Effector CD8-positive, alpha-beta T cell (primary cell): ENCODE data around the gene MYMX.
"Not testable (repeated sequence)": the region's sequence is repeated elsewhere in the genome, so short reads cannot be mapped to it uniquely, and the experiment has no call there.

ENCODE experiments used
- DNase-seq: peaks from one replicate; lab custom pipeline; 2025; lab: John Stamatoyannopoulos, UW

The MYMX gene

DNA sequence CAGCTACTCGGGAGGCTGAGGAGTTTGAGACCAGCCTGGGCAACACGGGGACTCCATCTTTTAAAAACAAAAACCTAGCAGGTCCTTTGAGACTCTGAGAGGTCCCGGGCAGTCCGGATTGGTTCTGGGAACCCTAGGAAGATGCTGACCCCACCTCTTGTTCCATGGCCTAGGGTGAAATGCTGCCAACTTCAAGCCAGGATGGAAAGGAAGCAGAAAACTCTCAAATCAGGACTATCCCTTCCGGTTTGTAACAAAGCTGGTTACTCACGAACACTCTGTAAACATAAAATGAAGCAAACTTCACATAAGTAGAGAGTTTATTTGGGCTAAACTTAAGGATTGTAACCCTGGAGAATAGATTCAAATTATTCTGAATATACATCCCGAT, 30.1 kb upstream of the MYMX start:
- DNase-seq = no peak

DNA sequence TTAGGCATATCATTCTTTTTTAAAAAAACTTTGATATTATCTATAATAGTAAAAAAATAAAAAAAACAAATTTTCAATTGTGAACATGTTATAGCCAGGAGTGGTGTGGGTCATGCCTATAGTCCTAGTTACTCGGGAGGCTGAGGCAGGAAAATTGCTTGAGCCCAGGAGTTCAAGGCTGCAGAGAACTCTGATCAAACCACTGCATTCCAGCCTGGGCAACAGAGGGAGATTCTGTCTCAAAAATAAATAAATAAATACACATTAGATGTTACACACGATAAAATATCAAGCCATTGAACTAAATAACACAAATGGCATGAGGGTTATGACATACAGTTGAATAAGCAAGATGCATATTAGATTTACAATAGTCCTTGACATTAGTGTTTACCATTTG, 27.9 kb upstream of the MYMX start:
- DNase-seq = no peak

- DNase-seq = no peak
These were observed 27.5 kb upstream of the MYMX start for GRCh38 chr6:44189257-44189656.

GRCh38 chr6:44190715-44191114, 26.0 kb upstream of the MYMX start:
- no peak for DNase-seq

GRCh38 chr6:44192428-44193041, 24.2 kb upstream of the MYMX start:
- no peak for DNase-seq

GRCh38 chr6:44193307-44193910, 23.3 kb upstream of the MYMX start:
- no peak for DNase-seq

DNA sequence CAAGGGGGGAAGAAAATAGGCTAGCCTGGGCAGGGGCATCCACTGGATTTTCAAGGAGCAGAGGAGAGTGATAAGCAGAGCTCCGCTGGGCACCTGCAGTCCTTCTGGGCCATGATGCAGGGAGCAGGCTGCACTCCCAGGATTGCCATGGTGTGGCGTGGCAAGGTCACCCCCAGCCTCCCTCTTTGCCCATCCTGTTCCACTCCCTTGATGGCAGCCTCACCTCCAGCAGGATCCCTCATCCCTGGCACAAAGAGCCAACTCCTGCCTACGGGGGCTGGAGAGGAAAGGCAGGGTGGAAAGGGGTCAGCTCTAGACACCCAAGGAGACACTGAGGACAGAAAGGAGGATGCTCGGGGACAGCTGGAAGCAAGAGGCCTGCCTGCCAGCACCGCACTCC, 22.4 kb upstream of the MYMX start:
- DNase-seq = no peak

GRCh38 chr6:44196351-44196750, 20.4 kb upstream of the MYMX start:
- DNase-seq = not testable (repeated sequence)

- DNase-seq = no peak
These were observed 18.0 kb upstream of the MYMX start for GRCh38 chr6:44198684-44199083.

- no peak for DNase-seq
These were observed 16.8 kb upstream of the MYMX start for GRCh38 chr6:44199883-44200282.

DNA sequence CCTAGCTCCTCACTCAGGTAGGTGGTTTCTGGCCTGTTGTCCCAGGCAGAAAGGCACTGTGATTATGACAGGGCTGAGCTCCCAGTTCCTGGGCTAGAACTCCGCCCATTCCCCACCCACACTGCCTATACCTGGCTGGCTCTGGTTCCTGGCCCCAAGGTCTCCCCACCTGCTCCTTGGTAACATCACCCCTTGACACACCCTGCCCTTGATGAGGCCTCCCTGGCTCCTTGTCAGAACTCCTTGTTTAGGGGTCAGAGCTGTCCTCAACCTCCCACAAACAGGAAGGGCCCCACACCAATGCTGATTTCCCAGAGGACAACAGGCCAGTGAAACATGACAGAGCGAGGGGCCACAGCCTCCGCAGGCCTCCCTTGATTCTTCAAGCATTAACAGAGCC, 15.5 kb upstream of the MYMX start:
- DNase-seq = no peak

GRCh38 chr6:44201638-44202303, 15.0 kb upstream of the MYMX start:
- DNase-seq = no peak

DNA sequence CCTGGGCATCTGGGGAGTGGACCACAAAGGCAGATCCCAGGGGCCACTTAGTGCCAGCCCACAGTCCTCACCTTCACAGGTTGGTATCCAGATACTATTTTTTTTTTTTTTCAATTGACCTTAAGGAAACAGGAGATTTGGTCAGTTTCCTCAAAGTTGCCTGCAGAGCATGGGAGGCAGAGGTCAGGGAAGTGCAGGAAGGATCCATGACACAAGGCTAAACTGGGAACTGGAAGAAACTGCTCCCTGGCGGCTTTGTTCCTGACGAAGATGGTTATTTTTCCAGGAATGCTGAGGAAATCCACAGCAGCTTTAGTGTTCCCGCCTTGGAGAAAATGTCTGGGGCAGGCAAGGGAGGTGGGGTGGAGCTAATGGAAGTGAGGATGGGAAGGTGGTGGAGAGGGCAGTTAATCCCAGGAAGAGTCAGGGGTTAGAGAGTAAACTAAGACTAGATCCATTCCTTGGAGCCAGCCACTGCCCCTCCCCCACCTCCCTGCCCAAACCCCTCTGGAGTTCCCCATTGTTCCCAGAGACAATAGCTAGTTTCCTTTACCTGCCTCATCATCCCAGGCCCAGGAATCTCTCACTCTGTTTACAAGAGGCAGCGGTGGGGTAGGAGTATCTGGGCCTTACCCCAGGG, 14.3 kb upstream of the MYMX start:
- DNase-seq = no peak

- DNase-seq = no peak
These were observed 13.6 kb upstream of the MYMX start for GRCh38 chr6:44202972-44203750.

- no peak for DNase-seq
These were observed 12.8 kb upstream of the MYMX start for GRCh38 chr6:44203955-44204354.

DNA sequence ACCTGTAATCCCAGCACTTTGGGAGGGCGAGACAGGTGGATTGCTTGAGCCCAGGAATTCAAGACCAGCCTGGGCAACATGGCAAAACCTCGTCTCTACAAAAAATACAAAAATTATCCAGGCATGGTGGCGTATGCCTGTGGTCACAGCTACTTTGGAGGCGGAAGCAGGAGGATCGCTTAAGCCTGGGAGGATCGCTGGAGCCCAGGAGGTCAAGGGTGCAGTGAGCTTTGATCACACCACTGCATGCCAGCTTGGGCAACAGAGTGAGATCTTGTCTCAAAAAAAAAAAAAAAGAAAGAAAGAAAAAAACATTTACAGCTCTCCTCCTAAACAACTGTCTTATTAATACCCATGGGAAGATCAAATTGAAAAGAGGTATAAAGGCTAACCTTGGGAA, 8.8 kb upstream of the MYMX start:
- DNase-seq = no peak

GRCh38 chr6:44211284-44211683, 5.4 kb upstream of the MYMX start:
- DNase-seq = no peak

DNA sequence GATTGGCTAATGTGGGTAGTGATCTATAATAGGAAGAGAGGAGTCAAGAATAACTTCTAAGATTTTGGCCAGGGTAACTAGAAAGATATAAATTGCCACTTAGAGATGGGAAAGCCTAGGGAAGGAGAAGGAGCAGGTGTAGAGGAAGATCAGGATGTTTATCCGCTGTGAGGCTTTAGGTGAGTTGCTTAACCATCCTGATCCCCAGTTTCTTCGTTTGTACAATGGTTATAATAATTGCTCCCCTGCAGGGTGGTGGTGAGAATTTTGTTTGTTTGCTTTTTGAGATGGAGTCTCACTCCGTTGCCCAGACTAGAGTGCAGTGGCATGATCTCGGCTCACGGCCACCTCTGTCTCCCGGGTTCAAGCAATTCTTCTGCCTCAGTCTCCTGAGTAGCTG, 2.4 kb upstream of the MYMX start:
- no peak for DNase-seq

- no peak for DNase-seq
These were observed 812 bp downstream of the MYMX start for GRCh38 chr6:44217332-44218143.

- DNase-seq = peak; percentile 19
These were observed 2.5 kb downstream of the MYMX start for GRCh38 chr6:44219053-44219814.
